SK-N-SH treated with all-trans-retinoic acid at 6 μM for 48 hours (cell line): ENCODE data around the gene DOCK2.

Experiments
- CSDC2 ChIP-seq: fragments of 250-450 bp; sonication (Bioruptor Pico); IDR thresholded peaks from 2 replicates; pipeline ENCODE4 v1.5.0; 2020; ENCODE audit warnings: mild to moderate bottlenecking, moderate library complexity
- CSRNP3 ChIP-seq: fragments of 250-450 bp; sonication (Bioruptor Pico); IDR thresholded peaks from 2 replicates; pipeline ENCODE4 v1.5.1; 2021; ENCODE audit warnings: mild to moderate bottlenecking, moderate library complexity
- ESRRG ChIP-seq: fragments of 250-450 bp; sonication (Bioruptor Pico); IDR thresholded peaks from 2 replicates; pipeline ENCODE4 v1.6.1; 2021; ENCODE audit warnings: mild to moderate bottlenecking
- OSR1 ChIP-seq: fragments of 250-450 bp; sonication (Bioruptor Pico); IDR thresholded peaks from 2 replicates; pipeline ENCODE4 v1.8.0; 2022; ENCODE audit warnings: moderate library complexity, mild to moderate bottlenecking, inconsistent platforms
- PATZ1 ChIP-seq: fragments of 250-450 bp; sonication (Bioruptor Pico); IDR thresholded peaks from 2 replicates; pipeline ENCODE4 v1.8.0; 2020; ENCODE audit warnings: mild to moderate bottlenecking, moderate library complexity, borderline replicate concordance
- POU6F1 ChIP-seq: fragments of 250-450 bp; sonication (Bioruptor Pico); IDR thresholded peaks from 2 replicates; pipeline ENCODE4 v1.8.0; 2021; ENCODE audit warnings: low read depth, mild to moderate bottlenecking, moderate library complexity, borderline replicate concordance
- PPARA ChIP-seq: fragments of 250-450 bp; sonication (Bioruptor Pico); IDR thresholded peaks from 2 replicates; pipeline ENCODE4 v1.5.0; 2020; ENCODE audit warnings: mild to moderate bottlenecking, borderline replicate concordance
- RARB ChIP-seq: fragments of 250-450 bp; sonication (Bioruptor Pico); IDR thresholded peaks from 2 replicates; pipeline ENCODE4 v1.8.0; 2021; ENCODE audit warnings: mild to moderate bottlenecking, moderate library complexity
- SNAI2 ChIP-seq: fragments of 250-450 bp; sonication (Bioruptor Pico); IDR thresholded peaks from 2 replicates; pipeline ENCODE4 v1.5.0; 2020; ENCODE audit warnings: mild to moderate bottlenecking, moderate library complexity
- TSHZ2 ChIP-seq: fragments of 250-450 bp; sonication (Bioruptor Pico); IDR thresholded peaks from 2 replicates; pipeline ENCODE4 v1.5.0; 2020; ENCODE audit warnings: mild to moderate bottlenecking, moderate library complexity
- ZFP30 ChIP-seq: fragments of 450-650 bp; formaldehyde crosslinking; IDR thresholded peaks from 2 replicates; pipeline ENCODE4 v1.5.0; 2022; ENCODE audit warnings: mild to moderate bottlenecking, moderate library complexity
- ZNF70 ChIP-seq: fragments of 450-650 bp; formaldehyde crosslinking; IDR thresholded peaks from 2 replicates; pipeline ENCODE4 v1.5.0; 2020; ENCODE audit warnings: mild to moderate bottlenecking, moderate library complexity

GRCh38 chr5:169765176-169765996, 128.3 kb downstream of the DOCK2 start:
- TF ChIP-seq OSR1 (no peak), SNAI2 (CRISPR knock-in tag) (no peak), PATZ1 (CRISPR knock-in tag) (no peak), CSDC2 (no peak), POU6F1 (CRISPR knock-in tag) (no peak), PPARA (CRISPR knock-in tag) (no peak), TSHZ2 (CRISPR knock-in tag) (no peak), ZNF70 (CRISPR knock-in tag) (no peak), CSRNP3 (CRISPR knock-in tag) (no peak), RARB (CRISPR knock-in tag) (no peak), ZFP30 (no peak), ESRRG (CRISPR knock-in tag) (no peak)
